OCI-LY3 (cell line): Measurements from ENCODE around the gene SPOCK1.

ENCODE experiments used
- EZH2phosphoT487 ChIP-seq: fragments of 200-600 bp; shearing (Covaris generic); IDR thresholded peaks from 2 replicates; pipeline ENCODE4 v1.6.1; 2018; ENCODE audit warnings: antibody characterized with exemption, mixed run types, low read depth
- TF ChIP-seq, protein P1 (sequence below): fragments of 200-600, 300-600 bp; sonication (generic); IDR thresholded peaks from 2 replicates; pipeline ENCODE4 v1.5.1; 2014; ENCODE audit warnings: antibody characterized with exemption, low read length, low read depth

DNA sequence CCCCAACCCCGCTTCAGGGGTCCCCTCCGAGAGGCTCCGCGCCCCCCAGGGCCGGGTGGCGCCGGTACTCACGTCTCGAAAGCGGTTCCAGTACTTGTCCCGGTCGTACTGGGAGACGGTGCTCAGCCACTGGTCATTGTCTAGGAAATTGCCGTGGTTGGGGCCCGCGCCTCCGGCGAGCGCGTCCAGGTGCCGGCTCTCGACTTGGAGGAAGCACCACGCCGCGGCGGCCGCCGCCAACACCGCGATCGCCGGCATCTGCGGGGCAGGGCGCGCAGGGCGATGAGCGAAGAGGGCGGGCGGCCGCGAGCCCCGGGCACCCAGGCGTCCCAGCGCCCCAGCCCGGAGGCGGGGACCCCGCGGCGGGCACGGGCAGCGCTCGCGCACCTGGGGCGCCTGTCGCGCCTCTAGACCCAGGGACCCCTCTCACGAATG is 808 bp downstream of the SPOCK1 start:
- TF ChIP-seq, protein P1, sequence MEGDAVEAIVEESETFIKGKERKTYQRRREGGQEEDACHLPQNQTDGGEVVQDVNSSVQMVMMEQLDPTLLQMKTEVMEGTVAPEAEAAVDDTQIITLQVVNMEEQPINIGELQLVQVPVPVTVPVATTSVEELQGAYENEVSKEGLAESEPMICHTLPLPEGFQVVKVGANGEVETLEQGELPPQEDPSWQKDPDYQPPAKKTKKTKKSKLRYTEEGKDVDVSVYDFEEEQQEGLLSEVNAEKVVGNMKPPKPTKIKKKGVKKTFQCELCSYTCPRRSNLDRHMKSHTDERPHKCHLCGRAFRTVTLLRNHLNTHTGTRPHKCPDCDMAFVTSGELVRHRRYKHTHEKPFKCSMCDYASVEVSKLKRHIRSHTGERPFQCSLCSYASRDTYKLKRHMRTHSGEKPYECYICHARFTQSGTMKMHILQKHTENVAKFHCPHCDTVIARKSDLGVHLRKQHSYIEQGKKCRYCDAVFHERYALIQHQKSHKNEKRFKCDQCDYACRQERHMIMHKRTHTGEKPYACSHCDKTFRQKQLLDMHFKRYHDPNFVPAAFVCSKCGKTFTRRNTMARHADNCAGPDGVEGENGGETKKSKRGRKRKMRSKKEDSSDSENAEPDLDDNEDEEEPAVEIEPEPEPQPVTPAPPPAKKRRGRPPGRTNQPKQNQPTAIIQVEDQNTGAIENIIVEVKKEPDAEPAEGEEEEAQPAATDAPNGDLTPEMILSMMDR, result no peak
- TF ChIP-seq EZH2phosphoT487, result no peak
